Omental fat pad (tissue), 4 donors: Measurements from ENCODE around the gene CEP290. TPM values are rescaled to one million over a fixed set of nuclear protein-coding genes. Genes with fewer than 3 reads are reported as not detected.
"Not testable (repeated sequence)": the region's sequence is repeated elsewhere in the genome, so short reads cannot be mapped to it uniquely, and the experiment has no call there.

ENCODE experiments used
- ATAC-seq: fragments of 150-250 bp; one replicate; pipeline ENCODE4 v1.9.1; 2016; ENCODE audit warnings: mild to moderate bottlenecking, moderate library complexity; ENCODE audit not compliant: low FRiP score
- DNase-seq: peaks from one replicate; pipeline ENCODE4 v3.0.0-alpha.2; 2019; ENCODE audit warnings: low spot score
- CTCF ChIP-seq, 3 donors: fragments of 450-650 bp; IDR thresholded peaks; one replicate each; pipeline ENCODE4 v1.5.1; 2016 to 2017; ENCODE audit warnings: antibody characterized with exemption in 3 of 3, mild to moderate bottlenecking in 3 of 3, moderate library complexity in 2 of 3
- total RNA-seq, 4 donors: library from RNA; depleted of rRNA; stranded (reverse); fragments of >200 nt; gene quantifications; one replicate each; pipeline ENCODE4 v1.1.0, GENCODE V29; 2016

Gene CEP290
- total RNA-seq, 4 donors from 2014 or later: 11.3 to 18.9 (median 14.7) TPM

- no peak for ATAC-seq
- no peak for TF ChIP-seq CTCF (IDR thresholded peaks at IDR 0.05)
- no peak for DNase-seq
Measured at GRCh38 chr12:88142610-88142991, 713 bp upstream of the CEP290 start.

- no peak for TF ChIP-seq CTCF (IDR thresholded peaks at IDR 0.05)
- no peak for ATAC-seq
- DNase-seq: no peak
Measured at GRCh38 chr12:88141425-88141773, 489 bp downstream of the CEP290 start.

DNA sequence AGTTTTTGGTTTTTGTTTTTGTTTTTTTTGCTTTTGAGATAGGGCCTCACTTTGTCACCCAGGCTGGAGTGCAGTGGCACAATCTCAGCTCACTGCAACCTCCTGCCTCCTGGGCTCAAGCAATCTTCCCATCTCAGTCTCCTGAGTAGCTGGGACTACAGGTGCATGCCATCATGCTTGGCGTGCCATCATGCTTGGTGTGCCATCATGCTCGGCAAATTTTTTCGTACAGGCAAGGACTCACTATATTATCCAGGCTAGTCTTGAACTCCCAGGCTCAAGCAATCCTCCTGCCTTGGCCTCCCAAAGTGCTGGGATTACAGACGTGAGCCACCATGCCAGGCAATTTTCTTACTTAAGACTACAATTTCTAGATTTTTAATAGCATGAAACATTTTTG is 2.2 kb downstream of the CEP290 start:
- ATAC-seq, DNase-seq: not testable (repeated sequence)

DNA sequence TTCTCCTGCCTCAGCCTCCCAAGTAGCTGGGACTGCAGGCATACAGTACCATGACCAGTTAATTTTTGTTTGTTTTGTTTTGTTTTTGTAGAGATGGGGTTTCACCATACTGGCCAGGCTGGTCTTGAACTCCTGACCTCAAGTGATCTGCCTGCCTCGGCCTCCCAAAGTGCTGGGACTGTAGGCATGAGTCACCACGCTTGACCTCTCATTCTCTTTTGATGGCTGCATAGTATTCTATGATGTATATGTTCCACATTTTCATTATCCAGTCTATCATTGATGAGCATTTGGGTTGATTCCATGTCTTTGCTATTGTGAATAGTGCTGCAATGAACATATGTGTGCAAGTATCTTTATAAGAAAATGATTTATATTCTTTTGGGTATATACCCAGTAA is 8.7 kb downstream of the CEP290 start:
- not testable (repeated sequence) for ATAC-seq, DNase-seq

GRCh38 chr12:88132392-88132791 is 9.5 kb downstream of the CEP290 start:
- DNase-seq: no peak
- TF ChIP-seq CTCF (IDR thresholded peaks at IDR 0.05): no peak
- no peak for ATAC-seq

DNA sequence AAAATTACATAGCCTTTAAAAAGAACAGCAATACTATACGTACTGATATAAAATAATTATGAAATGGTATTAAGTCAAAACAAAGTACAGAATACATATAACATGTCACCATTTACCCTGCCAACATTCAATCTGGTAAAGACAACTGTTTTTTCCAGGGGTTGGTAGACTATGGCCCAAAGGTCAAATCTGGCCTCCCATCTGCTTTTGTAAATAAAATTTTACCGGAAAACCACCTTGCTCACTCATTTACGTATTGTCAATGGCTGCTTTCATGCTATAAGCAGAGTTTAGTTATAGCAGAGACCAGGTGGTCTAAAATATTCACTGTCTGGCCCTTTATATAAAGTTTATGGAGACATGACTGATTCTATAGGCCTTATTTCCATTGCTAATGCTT is 14.0 kb downstream of the CEP290 start:
- DNase-seq (no peak), ATAC-seq (no peak)

GRCh38 chr12:88127099-88127498 is 14.8 kb downstream of the CEP290 start:
- TF ChIP-seq CTCF (IDR thresholded peaks at IDR 0.05): no peak
- ATAC-seq (no peak), DNase-seq (no peak)

More for the DNA sequence above, 14.0 kb downstream of the CEP290 start:
- TF ChIP-seq CTCF (IDR thresholded peaks at IDR 0.05): no peak

DNA sequence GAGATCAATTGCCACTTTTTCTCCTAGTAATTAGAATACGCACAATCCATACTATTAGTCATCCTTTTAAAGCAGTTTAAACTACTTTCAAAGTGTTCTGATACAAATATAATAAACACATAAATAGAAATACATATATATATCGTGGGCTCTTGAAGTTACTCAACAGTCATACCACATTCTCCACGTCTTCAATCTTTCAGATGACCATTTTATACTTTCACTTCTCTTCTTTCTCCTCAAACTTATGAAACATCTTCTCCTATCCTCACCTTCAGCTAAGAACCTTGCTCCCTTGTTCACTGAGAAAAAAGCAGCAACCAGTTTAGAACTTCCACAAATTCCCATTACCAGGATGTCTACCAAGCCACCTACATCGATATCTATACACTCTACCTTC is 19.2 kb downstream of the CEP290 start:
- no peak for DNase-seq
- no peak for TF ChIP-seq CTCF (IDR thresholded peaks at IDR 0.05)
- no peak for ATAC-seq
